GM08714 (cell line): ENCODE results near the gene G6PC1.

Source experiments
- H3K4me3 ChIP-seq: fragments of 200-500 bp; sonication (Bioruptor generic); 2 replicates; pipeline ENCODE4 v1.5.1; 2014; ENCODE audit warnings: mild to moderate bottlenecking, low read length, inconsistent platforms
- ZNF274 ChIP-seq: IDR thresholded peaks from 2 replicates; pipeline ENCODE4 v1.6.1; 2012; ENCODE audit warnings: mild to moderate bottlenecking, low read depth, low read length

The G6PC1 gene

DNA sequence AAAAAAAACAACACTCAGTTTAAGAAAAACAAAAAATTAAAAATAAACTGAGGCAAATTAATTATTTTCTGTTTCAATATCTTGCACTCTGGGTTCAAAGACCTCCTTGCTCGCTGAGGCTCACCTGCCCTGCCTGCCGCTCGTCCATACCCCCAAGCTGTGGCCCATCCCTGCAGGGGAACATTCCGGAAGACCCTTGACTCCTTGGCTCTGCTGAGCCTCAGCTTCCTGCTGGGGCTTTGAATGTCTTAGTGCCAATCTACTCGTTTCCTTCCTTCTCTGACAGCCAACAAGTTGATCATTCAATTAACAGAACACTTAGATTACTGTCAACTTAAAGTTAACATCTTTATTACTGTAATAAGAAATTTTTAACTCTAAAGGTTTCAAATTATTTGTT, 24.3 kb downstream of the G6PC1 start:
- H3K4me3 ChIP-seq: no peak overlapping the region
- no peak for TF ChIP-seq ZNF274

DNA sequence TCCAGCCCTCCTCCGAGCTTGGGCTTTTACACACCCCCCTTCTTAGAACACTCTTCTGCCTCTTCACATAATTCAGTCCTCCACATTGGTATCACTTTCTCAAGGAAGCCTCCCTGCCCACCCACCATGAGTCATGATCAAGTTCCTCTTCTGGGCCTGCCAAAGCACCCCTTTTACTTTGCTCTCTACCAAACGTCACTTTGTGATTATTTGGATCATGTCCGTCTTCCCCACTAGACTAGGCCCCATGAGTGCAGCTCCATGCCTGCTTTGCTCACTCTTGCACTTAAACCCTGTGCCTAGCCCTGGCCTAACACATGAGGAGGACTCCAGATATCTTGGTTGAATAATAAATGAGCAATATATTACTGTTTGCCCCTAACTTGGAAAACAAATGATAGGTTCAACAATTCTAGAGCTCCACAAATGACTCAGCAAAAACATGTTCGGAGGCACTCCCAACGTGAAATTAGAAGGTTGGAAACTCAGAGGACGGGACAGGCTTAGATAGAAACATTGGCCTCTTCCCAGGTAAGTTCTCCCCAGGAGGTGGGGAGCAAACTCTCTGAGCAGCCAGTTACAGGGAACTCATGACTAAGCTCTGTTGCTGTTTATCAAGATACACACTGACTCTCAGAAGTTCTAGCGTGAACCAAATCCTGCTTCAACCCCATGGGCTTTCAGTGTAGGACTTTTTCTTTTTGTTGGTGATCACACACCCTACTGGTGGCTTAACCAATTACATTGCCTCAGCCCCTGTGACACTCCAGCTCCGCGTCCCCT, 28.3 kb downstream of the G6PC1 start:
- no peak overlapping the region for H3K4me3 ChIP-seq
- no peak for TF ChIP-seq ZNF274

DNA sequence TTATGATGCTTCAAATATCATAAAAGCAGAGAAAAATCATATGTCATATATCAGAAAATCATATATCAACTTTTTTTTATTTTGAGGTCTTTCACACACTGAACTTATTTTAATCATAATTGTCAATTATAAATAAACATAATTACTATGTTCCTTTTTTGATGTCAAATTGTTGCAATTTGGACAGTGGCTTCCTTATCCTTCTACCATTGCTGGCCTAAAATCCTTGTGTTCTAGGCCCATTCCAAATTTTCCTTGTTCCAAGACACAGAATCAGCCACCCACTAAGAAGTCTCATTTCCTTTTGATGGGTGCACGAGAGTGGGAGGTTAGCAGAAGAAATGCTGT, 28.9 kb downstream of the G6PC1 start:
- TF ChIP-seq ZNF274: no peak
- H3K4me3 ChIP-seq: no peak overlapping the region

DNA sequence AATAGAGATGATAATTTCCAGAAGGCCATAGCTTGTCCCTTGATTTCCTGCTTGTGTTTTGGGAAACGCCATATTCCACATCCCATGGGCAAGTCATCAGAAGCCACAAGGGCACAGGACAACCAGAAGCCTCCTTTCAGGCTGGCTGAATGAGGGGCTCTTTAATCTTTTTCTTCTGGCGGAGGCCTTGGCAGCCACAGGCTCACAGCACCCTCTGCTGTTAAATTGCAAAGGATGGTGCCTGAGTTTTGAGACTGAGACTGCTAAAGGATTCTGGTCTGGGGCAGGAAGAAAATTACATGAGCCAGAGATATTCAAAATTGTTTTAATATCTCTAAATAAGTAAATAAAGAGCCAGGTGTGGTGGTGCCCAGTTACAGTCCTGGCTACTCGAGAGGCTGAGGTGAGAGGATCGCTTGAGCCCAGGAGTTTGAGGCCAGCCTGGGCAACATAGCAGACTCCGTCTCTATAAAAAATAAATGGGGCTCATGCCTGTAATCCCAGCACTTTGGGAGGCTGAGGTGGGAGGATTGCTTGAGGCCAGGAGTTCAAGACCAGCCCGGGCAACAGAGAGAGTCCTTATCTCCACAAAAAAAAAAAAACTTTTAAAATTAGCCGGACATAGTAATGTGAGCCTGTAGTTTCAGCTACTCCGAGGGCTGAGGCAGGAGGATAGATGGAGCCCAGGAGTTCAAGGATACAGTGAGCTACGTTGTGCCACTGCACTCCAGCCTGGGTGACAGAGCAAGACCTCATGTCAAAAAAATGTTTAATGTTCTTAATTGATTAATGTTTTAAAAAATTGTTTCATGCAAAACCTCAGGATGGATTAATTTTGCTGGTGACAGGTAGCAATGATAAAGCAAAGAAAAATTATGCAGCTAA, 37.4 kb downstream of the G6PC1 start:
- H3K4me3 ChIP-seq: no peak overlapping the region
- no peak for TF ChIP-seq ZNF274

DNA sequence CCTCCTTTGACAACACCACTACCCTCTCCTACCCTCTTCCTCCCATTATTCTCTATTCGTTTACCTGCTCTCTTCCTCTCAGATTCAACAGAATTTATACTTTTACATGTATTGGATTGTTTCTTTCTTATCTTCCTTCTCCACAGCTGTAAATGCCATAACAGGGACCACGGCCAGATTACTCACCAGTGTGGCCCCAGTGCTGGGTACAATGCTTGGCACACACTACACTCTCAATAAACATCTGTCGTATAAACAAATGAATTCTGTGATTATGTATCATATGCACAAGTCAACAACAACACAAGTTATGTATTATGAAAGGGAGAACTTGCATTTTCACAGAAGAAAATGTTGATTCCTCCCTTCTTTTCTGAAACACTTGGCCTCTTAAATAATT, 43.6 kb downstream of the G6PC1 start:
- no peak for TF ChIP-seq ZNF274
- H3K4me3 ChIP-seq: no peak overlapping the region

DNA sequence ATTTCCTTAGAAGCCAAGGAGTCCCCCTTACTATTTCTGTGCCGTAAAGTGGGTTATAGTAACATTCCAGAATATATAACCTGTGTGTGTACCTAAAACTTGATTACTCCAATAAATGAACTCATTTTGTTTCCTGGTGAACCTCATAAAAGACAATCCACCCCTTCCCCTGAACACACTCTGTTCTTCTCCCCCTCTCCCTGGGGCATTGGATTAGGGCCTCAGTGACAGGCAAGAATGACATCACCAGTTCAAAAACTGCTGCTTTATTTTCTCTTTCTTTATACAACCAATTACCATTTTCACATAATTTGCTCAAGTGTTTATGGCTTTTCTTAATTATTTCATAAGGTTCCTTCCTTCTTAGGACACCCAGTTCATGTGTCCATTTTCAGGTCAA, 46.2 kb downstream of the G6PC1 start:
- no peak overlapping the region for H3K4me3 ChIP-seq
- TF ChIP-seq ZNF274: no peak

DNA sequence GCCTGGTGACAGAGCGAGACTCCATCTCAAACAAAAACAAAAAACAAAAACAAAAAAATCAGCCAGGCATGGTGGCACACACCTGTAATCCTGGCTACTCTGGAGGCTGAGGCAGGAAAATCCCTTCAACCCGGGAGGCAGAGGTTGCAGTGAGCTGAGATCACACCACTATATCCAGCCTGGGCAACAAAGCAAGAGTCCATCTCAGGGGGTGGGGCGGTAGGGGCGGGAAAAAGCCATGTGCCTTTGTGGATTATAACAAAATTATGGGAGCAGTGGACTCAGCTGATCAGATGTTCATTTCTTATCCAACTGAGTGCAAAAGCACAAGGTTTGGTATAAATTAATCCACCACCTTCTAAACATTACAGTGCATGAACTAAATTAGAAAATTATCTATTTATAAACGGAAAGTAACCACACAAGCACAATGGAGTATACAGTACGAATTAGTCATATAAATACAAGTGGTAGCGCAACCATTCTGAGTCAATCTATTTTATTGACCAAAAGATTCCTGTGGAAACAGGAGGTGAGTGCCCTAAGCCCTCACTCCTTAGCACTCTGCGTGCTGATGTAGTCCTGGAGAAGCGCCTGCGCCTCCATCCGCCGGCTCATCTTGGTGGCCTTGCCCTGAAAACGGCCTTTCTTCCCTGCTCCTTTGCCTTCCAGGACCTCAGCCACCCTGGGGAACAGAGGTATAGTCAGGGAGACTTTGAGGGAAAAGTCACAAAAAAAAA, 49.6 kb downstream of the G6PC1 start:
- H3K4me3 ChIP-seq: no peak overlapping the region
- no peak for TF ChIP-seq ZNF274
